ENCODE data around the gene PEX26. TPM values are rescaled to one million over a fixed set of nuclear protein-coding genes. Genes with fewer than 3 reads are reported as not detected.
A peak's percentile ranks its signal among the peaks of the same experiment; 100 is the strongest.
"Not testable (repeated sequence)": the region's sequence is repeated elsewhere in the genome, so short reads cannot be mapped to it uniquely, and the experiment has no call there.

Gene PEX26
- total RNA-seq, 1 experiment from 2014 or later, result 11.5 TPM

- not testable (repeated sequence) for DNase-seq (ENCODE audit: low read depth)
These were observed 6.4 kb upstream of the PEX26 start for GRCh38 chr22:18071307-18071967.

GRCh38 chr22:18071968-18072310, 5.9 kb upstream of the PEX26 start:
- no peak for DNase-seq (ENCODE audit: low read depth)

GRCh38 chr22:18073467-18073866, 4.3 kb upstream of the PEX26 start:
- DNase-seq (ENCODE audit: low read depth), result no peak

GRCh38 chr22:18073927-18074326, 3.9 kb upstream of the PEX26 start:
- DNase-seq (ENCODE audit: low read depth), result not testable (repeated sequence)

GRCh38 chr22:18075101-18075719, 2.6 kb upstream of the PEX26 start:
- DNase-seq (ENCODE audit: low read depth), result no peak

GRCh38 chr22:18075720-18076497, 1.9 kb upstream of the PEX26 start:
- DNase-seq (ENCODE audit: low read depth), result peak; percentile 82

GRCh38 chr22:18077087-18077638, 627 bp upstream of the PEX26 start:
- no peak for DNase-seq (ENCODE audit: low read depth)

- DNase-seq (ENCODE audit: low read depth), result peak; percentile 29
These were observed 695 bp downstream of the PEX26 start for GRCh38 chr22:18078329-18079041.

GRCh38 chr22:18079706-18080233, 2.0 kb downstream of the PEX26 start:
- DNase-seq (ENCODE audit: low read depth), result no peak

- DNase-seq (ENCODE audit: low read depth), result no peak
These were observed 3.6 kb downstream of the PEX26 start for GRCh38 chr22:18081416-18081815.

GRCh38 chr22:18082467-18082866, 4.7 kb downstream of the PEX26 start:
- DNase-seq (ENCODE audit: low read depth), result no peak

GRCh38 chr22:18083406-18083805, 5.6 kb downstream of the PEX26 start:
- DNase-seq (ENCODE audit: low read depth), result no peak

- no peak for DNase-seq (ENCODE audit: low read depth)
These were observed 7.4 kb downstream of the PEX26 start for GRCh38 chr22:18085188-18085587.

GRCh38 chr22:18087350-18087855, 9.6 kb downstream of the PEX26 start:
- DNase-seq (ENCODE audit: low read depth), result no peak

- no peak for DNase-seq (ENCODE audit: low read depth)
These were observed 11.2 kb downstream of the PEX26 start for GRCh38 chr22:18088825-18089568.

- DNase-seq (ENCODE audit: low read depth), result no peak
These were observed 12.5 kb downstream of the PEX26 start for GRCh38 chr22:18090286-18090685.

GRCh38 chr22:18091478-18091877, 13.7 kb downstream of the PEX26 start:
- no peak for DNase-seq (ENCODE audit: low read depth)

- no peak for DNase-seq (ENCODE audit: low read depth)
These were observed 14.2 kb downstream of the PEX26 start for GRCh38 chr22:18091916-18092526.

- no peak for DNase-seq (ENCODE audit: low read depth)
These were observed 15.9 kb downstream of the PEX26 start for GRCh38 chr22:18093661-18094060.

- DNase-seq (ENCODE audit: low read depth), result no peak
These were observed 17.5 kb downstream of the PEX26 start for GRCh38 chr22:18095101-18095805.
